T1000 (cell line): ENCODE results near the gene VAV2.
"Not testable (repeated sequence)": the region's sequence is repeated elsewhere in the genome, so short reads cannot be mapped to it uniquely, and the experiment has no call there.

Experiments
- DNase-seq: peaks from one replicate; lab custom pipeline; 2025; ENCODE audit warnings: mixed read lengths; lab: John Stamatoyannopoulos, UW

The VAV2 gene

GRCh38 chr9:133938086-133938485, 54.0 kb downstream of the VAV2 start:
- DNase-seq = no peak

- DNase-seq = no peak
Measured at GRCh38 chr9:133937120-133937519, 55.0 kb downstream of the VAV2 start.

- DNase-seq = no peak
Measured at GRCh38 chr9:133935328-133936005, 56.7 kb downstream of the VAV2 start.

- DNase-seq = no peak
Measured at GRCh38 chr9:133934482-133935232, 57.5 kb downstream of the VAV2 start.

DNA sequence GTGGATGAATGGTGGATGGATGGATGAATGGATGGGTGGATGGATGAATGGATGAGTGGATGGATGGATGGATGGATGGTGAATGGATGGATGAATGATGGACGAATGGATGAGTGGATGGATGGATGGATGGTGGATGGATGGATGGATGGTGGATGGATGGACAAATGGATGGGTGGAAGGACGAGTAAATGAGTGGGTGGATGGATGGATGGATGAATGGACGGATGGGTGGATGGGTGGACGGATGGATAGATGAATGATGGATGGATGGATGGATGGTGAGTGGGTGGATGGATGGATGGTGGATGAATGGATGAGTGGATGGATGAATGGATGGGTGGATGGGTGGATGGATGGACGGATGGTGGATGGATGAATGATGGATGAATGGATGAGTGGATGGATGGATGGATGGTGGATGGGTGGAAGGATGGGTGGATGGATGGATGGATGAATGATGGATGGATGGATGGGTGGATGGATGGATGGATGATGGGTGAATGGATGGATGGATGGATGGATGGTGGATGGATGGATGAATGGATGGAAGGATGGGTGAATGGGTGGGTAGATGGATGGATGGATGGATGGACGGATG, 58.6 kb downstream of the VAV2 start:
- no peak for DNase-seq

DNA sequence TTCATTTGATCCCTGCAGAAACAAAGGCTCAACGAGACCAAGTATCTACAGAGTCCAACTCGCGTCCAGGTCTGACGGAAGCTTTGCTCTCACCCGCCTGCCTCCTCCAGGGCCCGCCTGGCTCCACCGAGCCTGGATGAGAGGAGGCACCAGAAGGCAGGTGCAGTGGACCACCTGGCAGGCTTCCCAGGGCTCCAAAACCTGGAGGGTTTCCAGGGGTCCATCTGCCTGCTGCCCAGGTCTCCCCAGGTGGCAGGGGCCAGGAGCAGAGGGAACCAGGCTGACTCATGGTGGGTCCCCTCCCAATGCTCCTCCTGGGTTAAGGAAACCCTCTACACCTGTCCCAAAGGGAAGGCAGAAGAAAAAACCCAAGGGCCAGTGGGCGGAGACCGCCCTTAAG, 59.5 kb downstream of the VAV2 start:
- DNase-seq = no peak

DNA sequence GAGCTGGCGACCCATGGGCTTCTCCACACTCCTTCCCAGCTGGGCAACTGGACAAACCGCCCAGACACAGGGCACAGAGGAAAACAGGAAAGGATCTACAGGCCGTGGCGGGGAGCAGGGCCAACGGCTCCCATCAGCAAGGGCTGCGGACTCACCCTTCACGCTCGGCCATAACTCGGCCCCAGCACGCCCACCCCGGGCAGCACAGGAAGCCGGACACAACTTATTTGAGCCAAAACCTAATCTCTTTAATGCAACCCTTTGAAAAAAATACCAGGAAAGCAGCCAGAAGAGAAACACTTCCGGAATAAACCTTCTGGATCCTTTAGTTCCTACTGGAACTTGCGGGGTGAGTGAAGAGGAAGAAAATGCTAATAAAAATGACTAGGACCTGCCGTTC, 59.9 kb downstream of the VAV2 start:
- no peak for DNase-seq

- DNase-seq = no peak
Measured at GRCh38 chr9:133930682-133931485, 61.2 kb downstream of the VAV2 start.

- DNase-seq = no peak
Measured at GRCh38 chr9:133930046-133930681, 62.0 kb downstream of the VAV2 start.

DNA sequence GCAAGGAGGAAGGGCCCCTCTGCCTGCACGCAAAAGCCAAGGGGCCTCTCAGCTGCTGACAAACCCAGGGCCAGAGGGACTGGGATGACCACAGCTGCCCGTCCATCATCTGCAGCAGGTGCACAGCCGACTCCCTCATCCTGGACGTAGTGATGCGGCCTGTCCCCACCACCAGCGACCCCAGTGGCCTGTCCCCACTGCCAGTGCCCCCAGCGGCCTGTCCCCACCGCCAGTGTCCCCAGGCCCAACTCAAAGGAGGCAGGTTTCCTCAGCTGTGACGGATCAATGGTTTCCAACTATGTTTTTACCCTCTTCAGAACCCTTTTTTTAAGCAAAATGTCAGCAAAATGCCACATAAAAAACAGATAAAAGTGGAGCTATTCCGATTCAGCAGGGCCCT, 62.5 kb downstream of the VAV2 start:
- no peak for DNase-seq

DNA sequence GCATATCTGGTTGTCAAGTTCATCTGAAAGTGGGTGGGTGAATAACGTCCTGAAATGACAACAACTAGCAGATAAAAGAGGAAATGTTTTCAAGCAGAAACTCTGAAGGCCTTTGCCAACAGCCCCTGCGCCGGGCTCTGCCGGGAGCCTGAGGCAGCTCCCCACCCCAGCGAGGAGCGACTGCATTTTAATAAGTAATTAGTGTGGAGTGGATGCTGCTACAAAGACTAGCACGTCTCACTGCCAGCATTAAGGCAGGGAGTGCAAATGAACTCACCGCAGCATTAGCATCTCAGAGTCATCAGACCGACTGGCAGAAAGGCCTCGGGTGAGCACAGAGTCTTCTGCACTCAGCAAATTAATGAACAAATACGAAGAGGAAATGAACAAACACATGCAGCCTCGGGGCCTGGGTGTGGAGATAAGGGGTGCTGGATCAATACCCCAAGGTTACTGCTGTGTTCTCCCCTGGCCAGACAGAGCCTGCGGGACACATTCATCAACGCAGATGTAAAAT, 63.8 kb downstream of the VAV2 start:
- no peak for DNase-seq

DNA sequence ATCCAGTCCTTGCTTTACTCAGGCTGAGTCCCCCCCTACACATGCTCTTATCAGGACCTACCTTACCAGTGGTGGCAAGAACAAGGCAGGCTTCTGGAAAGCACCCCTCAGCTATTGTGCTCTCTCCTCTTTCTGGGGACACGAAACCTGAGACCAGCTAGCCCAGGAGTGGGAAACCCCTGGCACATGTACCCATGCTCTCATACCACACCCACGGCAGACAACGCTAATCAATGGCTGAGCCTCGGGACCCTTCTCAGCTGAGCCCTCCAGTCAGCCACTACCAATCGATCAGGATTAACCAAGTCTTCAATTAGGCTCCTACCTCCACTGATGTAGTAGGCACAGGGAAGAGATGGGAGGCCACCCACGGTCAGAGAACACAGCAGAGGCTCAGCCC, 65.1 kb downstream of the VAV2 start:
- DNase-seq = no peak

- no peak for DNase-seq
Measured at GRCh38 chr9:133926165-133926856, 65.8 kb downstream of the VAV2 start.

GRCh38 chr9:133924453-133924852, 67.7 kb downstream of the VAV2 start:
- no peak for DNase-seq

DNA sequence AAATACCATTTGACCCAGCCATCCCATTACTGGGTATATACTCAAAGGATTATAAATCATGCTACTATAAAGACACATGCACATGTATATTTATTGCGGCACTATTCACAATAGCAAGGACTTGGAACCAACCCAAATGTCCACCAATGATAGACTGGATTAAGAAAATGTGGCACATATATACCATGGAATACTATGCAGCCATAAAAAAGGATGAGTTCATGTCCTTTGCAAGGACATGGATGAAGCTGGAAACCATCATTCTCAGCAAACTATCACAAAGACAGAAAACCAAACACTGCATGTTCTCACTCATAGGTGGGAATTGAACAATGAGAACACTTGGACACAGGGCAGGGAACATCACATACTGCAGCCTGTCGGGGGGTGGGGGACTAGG, 68.5 kb downstream of the VAV2 start:
- not testable (repeated sequence) for DNase-seq

GRCh38 chr9:133921866-133922265, 70.3 kb downstream of the VAV2 start:
- DNase-seq = no peak

- no peak for DNase-seq
Measured at GRCh38 chr9:133920471-133920870, 71.7 kb downstream of the VAV2 start.

- DNase-seq = no peak
Measured at GRCh38 chr9:133919253-133920115, 72.6 kb downstream of the VAV2 start.

DNA sequence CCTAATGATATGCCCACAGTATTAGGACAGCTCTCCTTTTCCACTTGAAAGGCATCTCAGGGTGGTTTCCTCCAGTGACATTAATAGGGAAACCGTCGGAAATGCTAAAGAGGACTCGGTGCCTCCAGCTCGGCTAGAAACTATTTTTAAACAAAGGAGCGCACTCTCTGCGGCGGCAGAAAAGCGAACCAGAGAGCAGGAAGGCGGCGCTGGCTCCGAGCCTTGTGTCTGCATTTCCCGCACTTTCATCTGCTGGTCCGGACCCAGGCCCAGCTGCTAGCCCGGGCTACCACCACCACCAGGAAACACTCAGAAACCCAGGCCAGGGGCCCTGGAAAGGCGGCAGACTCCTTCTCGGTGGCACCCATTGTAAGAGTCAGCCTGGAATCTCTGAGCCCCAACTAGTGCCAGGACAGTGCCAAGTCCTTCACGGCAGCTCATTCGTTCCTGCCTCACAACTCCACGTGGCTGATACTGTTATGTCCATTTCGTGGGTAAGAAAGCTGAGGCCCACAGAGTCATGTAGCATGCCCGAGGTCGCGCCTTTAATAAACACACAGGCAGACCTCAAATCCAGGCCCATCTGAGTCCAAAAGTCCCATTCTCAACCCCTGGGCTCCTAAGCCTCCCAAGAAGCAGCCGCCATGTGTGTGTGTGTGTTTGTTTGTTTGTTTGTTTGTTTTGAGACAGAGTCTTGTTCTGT, 73.9 kb downstream of the VAV2 start:
- no peak for DNase-seq

DNA sequence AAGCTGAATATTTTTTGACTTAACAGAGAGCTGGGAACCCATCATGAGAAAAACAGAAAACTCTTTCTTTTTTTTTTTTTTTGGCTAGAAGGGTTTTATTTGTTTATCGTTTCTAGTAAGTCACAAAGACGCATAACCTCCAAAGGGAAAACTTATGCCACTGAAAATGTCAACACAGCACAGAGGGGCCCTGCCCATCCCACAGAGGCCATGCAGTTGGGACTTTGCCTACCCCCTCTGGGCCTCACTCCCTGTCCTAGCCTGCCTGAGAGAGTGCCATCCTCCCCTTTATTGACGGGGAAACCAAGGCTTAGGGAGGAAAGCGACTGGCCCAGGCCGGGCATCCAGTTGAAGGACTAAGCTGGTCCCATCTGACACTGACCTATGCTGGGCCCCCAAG, 74.7 kb downstream of the VAV2 start:
- DNase-seq = no peak
